IPS DF 6.9 (cell line): ENCODE data around the gene SPEF1.
"Not testable (repeated sequence)": the region's sequence is repeated elsewhere in the genome, so short reads cannot be mapped to it uniquely, and the experiment has no call there.

ENCODE experiments used
- DNase-seq: peaks from one replicate; pipeline ENCODE4 v3.0.0-alpha.2; 2013; ENCODE audit warnings: low read depth, low spot score
- H3K27ac ChIP-seq: one replicate; pipeline ENCODE4 v1.5.1; 2013; ENCODE audit warnings: low read length, control low read depth
- H3K27me3 ChIP-seq: 2 replicates; pipeline ENCODE4 v1.6.1; 2013; ENCODE audit warnings: mild to moderate bottlenecking, low read length; ENCODE audit not compliant: control insufficient read depth, insufficient read depth
- H3K36me3 ChIP-seq: 2 replicates; pipeline ENCODE4 v1.6.1; 2013; ENCODE audit warnings: low read length; ENCODE audit not compliant: control insufficient read depth, insufficient read depth
- H3K4me1 ChIP-seq: 2 replicates; pipeline ENCODE4 v1.6.1; 2013; ENCODE audit warnings: low read length; ENCODE audit not compliant: control insufficient read depth, insufficient read depth
- H3K4me3 ChIP-seq: 2 replicates; pipeline ENCODE4 v1.5.1; 2013; ENCODE audit warnings: mild to moderate bottlenecking, low read length
- H3K9me3 ChIP-seq: 2 replicates; pipeline ENCODE4 v1.6.1; 2013; ENCODE audit warnings: low read length, inconsistent platforms; ENCODE audit not compliant: control insufficient read depth, insufficient read depth
- WGBS: extraction: QIAGEN DNeasy Blood & Tissue Kit; methylation state at CpG from one replicate; pipeline ENCODE4 v1.1.7; 2013; ENCODE audit warnings: mixed read lengths, missing lambda C conversion rate; ENCODE audit not compliant: insufficient read length, insufficient coverage; 5-methylcytosine and 5-hydroxymethylcytosine counted together

SPEF1 gene

GRCh38 chr20:3797592-3798372, 16.5 kb upstream of the SPEF1 start:
- DNase-seq = no peak
- Histone ChIP-seq H3K36me3 (peaks cover 14% of the 10 kb centered on the region), H3K27ac (no peak overlapping the region), H3K9me3 (no peaks in the 10 kb centered on the region), H3K4me1 (peaks cover 14% of the 10 kb centered on the region), H3K4me3 (no peak overlapping the region), H3K27me3 (no peaks in the 10 kb centered on the region)
- no CpG with 5 or more reads among the region's 19 CpGs for WGBS

GRCh38 chr20:3797226-3797545, 15.9 kb upstream of the SPEF1 start:
- no peak overlapping the region; the same call in 1 of the 2 replicates for H3K4me3 ChIP-seq
- H3K4me1 ChIP-seq = peaks cover 14% of the 10 kb centered on the region
- H3K27me3 ChIP-seq = no peaks in the 10 kb centered on the region
- peaks cover 10% of the 10 kb centered on the region for H3K36me3 ChIP-seq
- H3K27ac ChIP-seq = no peak overlapping the region
- no peak for DNase-seq
- WGBS = no CpG with 5 or more reads among the region's 5 CpGs
- H3K9me3 ChIP-seq = no peaks in the 10 kb centered on the region

- DNase-seq = no peak
Observed at GRCh38 chr20:3796477-3797225, 15.4 kb upstream of the SPEF1 start.

GRCh38 chr20:3795511-3796468, 14.5 kb upstream of the SPEF1 start, which contains the start of gene CDC25B:
Gene CDC25B, plus strand, starts transcription at chr20:3796310. Its CDS starts 222 bp downstream, at chr20:3796532.
- H3K36me3 ChIP-seq = no peaks in the 10 kb centered on the region
- H3K27me3 ChIP-seq = no peaks in the 10 kb centered on the region; the same call in 1 of the 2 replicates
- no peak within 1 kb of the TSS for H3K27ac ChIP-seq
- WGBS = no CpG with 5 or more reads among the region's 69 CpGs
- H3K4me3 ChIP-seq = peak within 1 kb of the TSS; percentile 50
- H3K4me1 ChIP-seq = peaks cover 14% of the 10 kb centered on the region
- no peak for DNase-seq
- no peaks in the 10 kb centered on the region for H3K9me3 ChIP-seq

More at GRCh38 chr20:3796477-3797225, 15.4 kb upstream of the SPEF1 start:
- peaks cover 14% of the 10 kb centered on the region for H3K4me1 ChIP-seq
- no peaks in the 10 kb centered on the region for H3K9me3 ChIP-seq
- H3K27ac ChIP-seq = no peak overlapping the region
- H3K4me3 ChIP-seq = peak overlapping the region; percentile 50
- peaks cover 5% of the 10 kb centered on the region for H3K36me3 ChIP-seq
- no CpG with 5 or more reads among the region's 33 CpGs for WGBS
- no peaks in the 10 kb centered on the region for H3K27me3 ChIP-seq

GRCh38 chr20:3794701-3795420, 13.6 kb upstream of the SPEF1 start:
- DNase-seq = no peak
- H3K27me3 ChIP-seq = no peaks in the 10 kb centered on the region; the same call in 1 of the 2 replicates
- H3K4me1 ChIP-seq = peaks cover 9% of the 10 kb centered on the region
- H3K9me3 ChIP-seq = no peaks in the 10 kb centered on the region
- H3K36me3 ChIP-seq = no peaks in the 10 kb centered on the region
- no CpG with 5 or more reads among the region's 25 CpGs for WGBS
- H3K27ac ChIP-seq = no peak overlapping the region
- no peak overlapping the region; the same call in 1 of the 2 replicates for H3K4me3 ChIP-seq

- not testable (repeated sequence) for DNase-seq, H3K27ac ChIP-seq, H3K9me3 ChIP-seq, H3K27me3 ChIP-seq, H3K36me3 ChIP-seq, H3K4me1 ChIP-seq, H3K4me3 ChIP-seq
- WGBS = no CpG with 5 or more reads among the region's 3 CpGs
Observed at GRCh38 chr20:3794168-3794567, 12.9 kb upstream of the SPEF1 start.

- no CpG with 5 or more reads among the region's 4 CpGs for WGBS
- not testable (repeated sequence) for DNase-seq, H3K27me3 ChIP-seq, H3K4me1 ChIP-seq, H3K4me3 ChIP-seq, H3K9me3 ChIP-seq, H3K36me3 ChIP-seq, H3K27ac ChIP-seq
Observed at GRCh38 chr20:3789201-3789600, 8.0 kb upstream of the SPEF1 start.

GRCh38 chr20:3788685-3789155, 7.5 kb upstream of the SPEF1 start:
- Histone ChIP-seq H3K4me1 (peaks cover 4% of the 10 kb centered on the region), H3K27ac (no peak overlapping the region), H3K27me3 (no peaks in the 10 kb centered on the region; the same call in 1 of the 2 replicates), H3K9me3 (no peaks in the 10 kb centered on the region), H3K4me3 (no peak overlapping the region), H3K36me3 (0 out of 2 replicates have a peak, but pooled peaks cover 3% of the 10 kb centered on the region)
- WGBS = no CpG with 5 or more reads among the region's 4 CpGs
- DNase-seq = no peak

- H3K4me1 ChIP-seq = peaks cover 4% of the 10 kb centered on the region
- H3K9me3 ChIP-seq = no peaks in the 10 kb centered on the region
- no peak overlapping the region for H3K4me3 ChIP-seq
- no peaks in the 10 kb centered on the region; the same call in 1 of the 2 replicates for H3K27me3 ChIP-seq
- no peak for DNase-seq
- WGBS = no CpG with 5 or more reads among the region's 5 CpGs
- no peak overlapping the region for H3K27ac ChIP-seq
- 0 out of 2 replicates have a peak, but pooled peaks cover 3% of the 10 kb centered on the region for H3K36me3 ChIP-seq
Observed at GRCh38 chr20:3787324-3788014, 6.2 kb upstream of the SPEF1 start.
